Activated CD4-positive, alpha-beta memory T cell treated with anti-CD3 and anti-CD28 coated beads, Interleukin-2, amount 10 ng/mL, durations not matched to agents 7 days and 5 days (primary cell): ENCODE data around the gene CDCA7L. TPM values are rescaled to one million over a fixed set of nuclear protein-coding genes. Genes with fewer than 3 reads are reported as not detected.

Experiments used
- CTCF ChIA-PET: fragments of 350-600 bp; sonication (Branson Sonifier 250); formaldehyde crosslinking; loops from one replicate; lab custom pipeline; 2021; ENCODE audit warnings: antibody characterized with exemption, inconsistent platforms; lab: Charles Lee
- POLR2A ChIA-PET: fragments of 350-600 bp; sonication (Branson Sonifier 250); formaldehyde crosslinking; loops from one replicate; lab custom pipeline; 2021; ENCODE audit warnings: antibody characterized with exemption; lab: Charles Lee
- DNase-seq: peaks from one replicate; pipeline ENCODE4 v3.0.0-alpha.2; 2020
- H3K27ac Mint-ChIP-seq: one replicate; pipeline ENCODE4 v1.8.0; 2021; ENCODE audit warnings: mild to moderate bottlenecking, mixed read lengths
- H3K27me3 Mint-ChIP-seq: one replicate; pipeline ENCODE4 v1.8.0; 2021; ENCODE audit warnings: mixed read lengths
- H3K36me3 Mint-ChIP-seq: one replicate; pipeline ENCODE4 v1.8.0; 2021; ENCODE audit warnings: low read depth, mixed read lengths
- H3K4me1 Mint-ChIP-seq: one replicate; pipeline ENCODE4 v1.8.0; 2021; ENCODE audit warnings: mixed read lengths
- H3K4me3 Mint-ChIP-seq: one replicate; pipeline ENCODE4 v1.8.0; 2021; ENCODE audit warnings: mild to moderate bottlenecking, mixed read lengths
- H3K9me3 Mint-ChIP-seq: one replicate; pipeline ENCODE4 v1.8.0; 2021; ENCODE audit warnings: mixed read lengths
- total RNA-seq, 2 experiments: library from RNA; stranded (reverse); gene quantifications; one replicate each; pipeline ENCODE4 v1.2.3, GENCODE V29; 2021

CDCA7L gene, protein sequence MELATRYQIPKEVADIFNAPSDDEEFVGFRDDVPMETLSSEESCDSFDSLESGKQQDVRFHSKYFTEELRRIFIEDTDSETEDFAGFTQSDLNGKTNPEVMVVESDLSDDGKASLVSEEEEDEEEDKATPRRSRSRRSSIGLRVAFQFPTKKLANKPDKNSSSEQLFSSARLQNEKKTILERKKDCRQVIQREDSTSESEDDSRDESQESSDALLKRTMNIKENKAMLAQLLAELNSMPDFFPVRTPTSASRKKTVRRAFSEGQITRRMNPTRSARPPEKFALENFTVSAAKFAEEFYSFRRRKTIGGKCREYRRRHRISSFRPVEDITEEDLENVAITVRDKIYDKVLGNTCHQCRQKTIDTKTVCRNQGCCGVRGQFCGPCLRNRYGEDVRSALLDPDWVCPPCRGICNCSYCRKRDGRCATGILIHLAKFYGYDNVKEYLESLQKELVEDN
- 10 to 100 TPM; 38.8 to 48.2 TPM for total RNA-seq

- peak; percentile 66 for DNase-seq
- Mint-ChIP-seq H3K4me1 (peaks cover 66% of the 10 kb centered on the region), H3K27ac (peak within 1 kb of the TSS; percentile 79), H3K9me3 (no peaks in the 10 kb centered on the region), H3K27me3 (peaks cover 9% of the 10 kb centered on the region), H3K4me3 (peak within 1 kb of the TSS; percentile 83), H3K36me3 (peaks cover 3% of the 10 kb centered on the region)
- ChIA-PET POLR2A (interaction anchor here (0.8 to 2.3 kb wide), 11 partner anchors 9 to 1235 kb away, joined by 3 to 13 read pairs (median 4); partner anchors contain the start of gene SP4), CTCF (interaction anchor here (0.7 to 1.1 kb wide), 5 partner anchors 16 to 519 kb away, joined by 3 to 4 read pairs (median 4); no protein-coding TSS in a partner anchor)
Observed at GRCh38 chr7:21945454-21946221, at the start of gene CDCA7L. TSS of gene CDCA7L (minus strand) at chr7:21945899. CDS start at chr7:21945804, 95 bp downstream.

DNA sequence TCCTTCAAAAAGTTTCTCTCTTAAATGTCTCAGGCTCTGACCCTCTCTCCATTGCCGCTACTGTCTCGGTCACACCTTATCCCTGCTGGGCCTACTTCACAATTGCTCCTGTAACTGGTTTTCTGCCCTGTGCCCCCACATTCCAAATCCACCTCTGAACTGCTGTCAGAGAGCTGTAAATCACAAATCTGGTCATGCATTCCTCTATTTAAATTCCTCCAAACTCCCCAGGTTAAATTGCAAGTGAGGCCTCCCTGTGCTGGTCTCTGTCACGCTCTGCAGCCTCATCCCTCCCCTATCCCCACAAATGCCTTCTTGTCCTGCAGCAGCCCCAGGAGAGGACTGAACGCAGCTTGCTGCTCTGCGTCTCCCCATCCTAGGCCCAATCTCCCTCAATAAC, 40.4 kb upstream of the CDCA7L start:
- POLR2A ChIA-PET = no interaction called here
- H3K27ac Mint-ChIP-seq = no peak overlapping the region
- CTCF ChIA-PET = no interaction called here
- no peaks in the 10 kb centered on the region for H3K4me1 Mint-ChIP-seq
- H3K9me3 Mint-ChIP-seq = no peaks in the 10 kb centered on the region
- peaks cover 12% of the 10 kb centered on the region for H3K27me3 Mint-ChIP-seq
- DNase-seq = no peak
- H3K36me3 Mint-ChIP-seq = no peaks in the 10 kb centered on the region
- H3K4me3 Mint-ChIP-seq = no peak overlapping the region

GRCh38 chr7:21984042-21984441, 38.3 kb upstream of the CDCA7L start:
- Mint-ChIP-seq H3K27ac (no peak overlapping the region), H3K27me3 (peaks cover 11% of the 10 kb centered on the region), H3K36me3 (no peaks in the 10 kb centered on the region), H3K4me3 (no peak overlapping the region), H3K9me3 (no peaks in the 10 kb centered on the region), H3K4me1 (no peaks in the 10 kb centered on the region)
- ChIA-PET POLR2A (no interaction called here), CTCF (no interaction called here)
- no peak for DNase-seq

DNA sequence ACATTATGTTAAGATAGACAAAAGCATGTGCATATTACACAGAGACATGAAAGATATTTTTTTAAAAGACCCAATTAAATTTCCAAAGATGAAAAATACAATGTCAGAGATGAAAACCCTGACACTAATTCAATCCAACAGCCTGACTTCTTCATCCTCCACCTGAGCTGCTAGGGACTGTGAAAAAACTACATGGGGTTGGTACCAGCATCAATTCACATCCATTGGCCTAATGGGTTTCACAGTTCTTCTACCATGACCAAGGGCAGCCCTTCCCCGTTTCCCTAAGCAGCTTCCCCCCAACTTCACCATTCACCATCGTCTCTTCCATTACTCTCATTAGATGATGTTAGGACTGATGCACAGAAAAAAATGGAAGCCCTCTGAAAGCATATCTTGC, 37.4 kb upstream of the CDCA7L start:
- POLR2A ChIA-PET = no interaction called here
- H3K9me3 Mint-ChIP-seq = no peaks in the 10 kb centered on the region

GRCh38 chr7:21981524-21981923, 35.8 kb upstream of the CDCA7L start:
- POLR2A ChIA-PET = no interaction called here
- Mint-ChIP-seq H3K9me3 (no peaks in the 10 kb centered on the region), H3K27me3 (peaks cover 11% of the 10 kb centered on the region), H3K4me1 (no peaks in the 10 kb centered on the region), H3K27ac (no peak overlapping the region), H3K36me3 (no peaks in the 10 kb centered on the region), H3K4me3 (no peak overlapping the region)
- no peak for DNase-seq
- CTCF ChIA-PET = no interaction called here

More for the DNA sequence above, 37.4 kb upstream of the CDCA7L start:
- peaks cover 11% of the 10 kb centered on the region for H3K27me3 Mint-ChIP-seq
- CTCF ChIA-PET = no interaction called here
- H3K4me1 Mint-ChIP-seq = no peaks in the 10 kb centered on the region
- no peaks in the 10 kb centered on the region for H3K36me3 Mint-ChIP-seq
- DNase-seq = no peak
- no peak overlapping the region for H3K4me3 Mint-ChIP-seq
- no peak overlapping the region for H3K27ac Mint-ChIP-seq

- no peaks in the 10 kb centered on the region for H3K9me3 Mint-ChIP-seq
- ChIA-PET POLR2A (no interaction called here), CTCF (no interaction called here)
- H3K27me3 Mint-ChIP-seq = peaks cover 10% of the 10 kb centered on the region
- no peaks in the 10 kb centered on the region for H3K4me1 Mint-ChIP-seq
- no peaks in the 10 kb centered on the region for H3K36me3 Mint-ChIP-seq
- no peak for DNase-seq
- no peak overlapping the region for H3K4me3 Mint-ChIP-seq
- H3K27ac Mint-ChIP-seq = no peak overlapping the region
Observed at GRCh38 chr7:21980926-21981500, 35.3 kb upstream of the CDCA7L start.

GRCh38 chr7:21972397-21972784, 26.7 kb upstream of the CDCA7L start:
- POLR2A ChIA-PET = no interaction called here
- no peak for DNase-seq
- Mint-ChIP-seq H3K4me3 (no peak overlapping the region), H3K27ac (no peak overlapping the region), H3K9me3 (no peaks in the 10 kb centered on the region), H3K27me3 (peaks cover 13% of the 10 kb centered on the region), H3K36me3 (no peaks in the 10 kb centered on the region), H3K4me1 (peaks cover 6% of the 10 kb centered on the region)
- CTCF ChIA-PET = no interaction called here

DNA sequence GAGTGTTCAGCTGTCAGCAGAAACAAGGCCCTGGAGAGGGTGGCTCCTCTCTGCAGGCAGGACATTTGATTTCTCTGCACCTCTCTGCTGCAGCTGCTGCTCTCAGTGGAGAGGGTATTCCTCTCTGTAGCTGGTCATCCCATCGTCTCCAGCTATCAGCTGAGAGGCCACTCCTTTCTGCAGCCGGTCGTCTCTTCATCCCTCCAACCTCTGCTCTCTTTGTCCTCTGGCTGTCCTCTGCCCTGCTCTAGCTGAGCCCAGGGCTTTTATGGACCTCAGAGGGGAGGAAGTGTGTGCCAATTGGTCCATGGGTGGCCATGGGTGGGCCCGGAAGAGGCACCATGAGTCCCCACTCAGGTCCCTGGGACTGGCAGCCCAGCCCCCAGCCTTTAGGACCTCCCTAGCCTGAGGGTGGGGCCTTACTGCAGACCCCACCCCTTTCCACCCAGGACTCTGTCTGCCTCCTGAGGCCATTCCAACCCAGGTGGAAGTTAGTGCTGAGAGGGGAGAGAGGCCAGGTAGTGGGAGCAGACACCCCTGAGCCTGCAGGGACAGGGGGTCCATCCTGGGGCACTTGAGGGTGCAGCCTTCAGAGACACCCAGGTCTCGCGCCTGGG, 26.2 kb upstream of the CDCA7L start:
- Mint-ChIP-seq H3K4me1 (peaks cover 6% of the 10 kb centered on the region), H3K9me3 (no peaks in the 10 kb centered on the region), H3K4me3 (no peak overlapping the region), H3K27ac (no peak overlapping the region), H3K27me3 (peaks cover 13% of the 10 kb centered on the region), H3K36me3 (no peaks in the 10 kb centered on the region)
- ChIA-PET CTCF (no interaction called here), POLR2A (no interaction called here)
- DNase-seq = no peak

DNA sequence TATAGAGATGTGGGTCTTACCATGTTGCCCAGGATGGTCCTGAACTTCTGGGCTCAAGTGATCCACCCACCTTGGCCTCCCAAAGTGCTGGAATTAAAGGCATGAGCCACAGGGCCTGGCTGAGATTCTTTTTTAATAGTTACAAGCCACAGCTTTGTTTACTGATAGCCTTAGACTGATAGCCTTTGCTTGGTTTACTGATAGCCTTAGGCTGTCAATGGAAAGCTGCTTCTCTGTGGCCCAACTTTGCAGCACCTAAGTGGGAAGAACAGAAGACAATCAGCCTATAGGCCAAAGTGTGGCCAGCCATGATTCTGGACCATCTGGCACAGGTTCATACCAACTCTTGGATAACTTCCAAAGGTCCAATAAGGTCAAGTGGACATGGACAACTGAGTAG, 24.1 kb upstream of the CDCA7L start:
- H3K27ac Mint-ChIP-seq = no peak overlapping the region
- no peaks in the 10 kb centered on the region for H3K36me3 Mint-ChIP-seq
- CTCF ChIA-PET = no interaction called here
- peaks cover 6% of the 10 kb centered on the region for H3K4me1 Mint-ChIP-seq
- no peak overlapping the region for H3K4me3 Mint-ChIP-seq
- DNase-seq = no peak
- POLR2A ChIA-PET = no interaction called here
- no peaks in the 10 kb centered on the region for H3K9me3 Mint-ChIP-seq
- peaks cover 12% of the 10 kb centered on the region for H3K27me3 Mint-ChIP-seq

- H3K36me3 Mint-ChIP-seq = no peaks in the 10 kb centered on the region
- H3K9me3 Mint-ChIP-seq = no peaks in the 10 kb centered on the region
- peaks cover 6% of the 10 kb centered on the region for H3K27me3 Mint-ChIP-seq
- peaks cover 6% of the 10 kb centered on the region for H3K4me1 Mint-ChIP-seq
- H3K4me3 Mint-ChIP-seq = no peak overlapping the region
- CTCF ChIA-PET = interaction anchor here (0.5 kb wide), 1 partner anchor 39 kb away, joined by 3 read pairs; no protein-coding TSS in a partner anchor
- DNase-seq = no peak
- POLR2A ChIA-PET = interaction anchor here (2.2 kb wide), 1 partner anchor 23 kb away, joined by 8 read pairs; no protein-coding TSS in a partner anchor
- no peak overlapping the region for H3K27ac Mint-ChIP-seq
Observed at GRCh38 chr7:21967598-21968003, 21.9 kb upstream of the CDCA7L start.

DNA sequence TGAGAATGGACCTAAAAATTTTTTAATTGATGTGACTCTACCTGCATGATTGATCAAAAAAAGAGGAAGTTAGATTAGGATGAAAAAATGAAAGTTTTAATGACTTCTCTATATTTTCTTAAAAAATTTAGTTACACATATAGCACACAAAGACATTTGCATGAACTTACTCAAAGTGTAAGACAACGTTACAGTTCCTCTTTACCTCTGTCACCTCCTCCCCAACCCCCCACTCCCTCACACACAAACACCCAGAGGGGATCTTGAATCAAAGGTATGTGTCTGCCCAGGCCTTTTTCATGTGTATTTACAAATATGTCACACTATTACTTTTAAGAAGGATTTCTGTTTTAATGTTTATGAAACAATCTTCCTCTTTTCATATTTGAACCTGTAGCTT, 20.6 kb upstream of the CDCA7L start:
- Mint-ChIP-seq H3K36me3 (no peaks in the 10 kb centered on the region), H3K27ac (no peak overlapping the region)

GRCh38 chr7:21965291-21965690, 19.6 kb upstream of the CDCA7L start:
- ChIA-PET POLR2A (no interaction called here), CTCF (no interaction called here)
- H3K36me3 Mint-ChIP-seq = no peaks in the 10 kb centered on the region
- H3K27ac Mint-ChIP-seq = no peak overlapping the region
- DNase-seq = no peak
- H3K4me3 Mint-ChIP-seq = no peak overlapping the region
- peaks cover 5% of the 10 kb centered on the region for H3K27me3 Mint-ChIP-seq
- H3K9me3 Mint-ChIP-seq = no peaks in the 10 kb centered on the region
- H3K4me1 Mint-ChIP-seq = peaks cover 6% of the 10 kb centered on the region

More for the DNA sequence above, 20.6 kb upstream of the CDCA7L start:
- H3K9me3 Mint-ChIP-seq = no peaks in the 10 kb centered on the region
- ChIA-PET POLR2A (no interaction called here), CTCF (no interaction called here)
- no peak overlapping the region for H3K4me3 Mint-ChIP-seq
- H3K4me1 Mint-ChIP-seq = peaks cover 6% of the 10 kb centered on the region
- peaks cover 5% of the 10 kb centered on the region for H3K27me3 Mint-ChIP-seq
- no peak for DNase-seq
